Thoracic aorta (tissue), 2 donors: ENCODE measurements around the gene HDDC2. TPM values are rescaled to one million over a fixed set of nuclear protein-coding genes. Genes with fewer than 3 reads are reported as not detected.

Experiments
- ATAC-seq: fragments of 150-250 bp; one replicate; pipeline ENCODE4 v1.8.0; 2017; ENCODE audit warnings: low read depth; ENCODE audit not compliant: insufficient number of reproducible peaks, low FRiP score
- DNase-seq: peaks from one replicate; pipeline ENCODE4 v3.0.0-alpha.2; 2020; ENCODE audit warnings: low spot score
- H3K27ac ChIP-seq, 2 donors: fragments of 200-600 bp; sonication (generic); 1 replicate in 1 of 2; 2 replicates in 1 of 2; pipeline ENCODE4 v1.5.1; 2016; ENCODE audit warnings: mild to moderate bottlenecking in 2 of 2, moderate library complexity in 2 of 2
- H3K27me3 ChIP-seq: fragments of 200-600 bp; sonication (generic); replicated peaks from 2 replicates; pipeline ENCODE4 v1.6.0; 2016; ENCODE audit warnings: mild to moderate bottlenecking; ENCODE audit not compliant: insufficient read depth
- H3K36me3 ChIP-seq: fragments of 200-600 bp; sonication (generic); one replicate; pipeline ENCODE4 v1.5.1; 2016
- H3K4me1 ChIP-seq, 2 donors: fragments of 200-600 bp; sonication (generic); 1 replicate in 1 of 2; 2 replicates in 1 of 2; pipeline versions ENCODE4 v1.5.1 to v1.6.0; 2016; ENCODE audit warnings: low read depth in 2 of 2, mild to moderate bottlenecking in 1 of 2; ENCODE audit not compliant: control insufficient read depth in 1 of 2
- H3K4me3 ChIP-seq: fragments of 200-600 bp; sonication (generic); 2 replicates; pipeline ENCODE4 v1.5.1; 2016; ENCODE audit warnings: mild to moderate bottlenecking
- H3K9me3 ChIP-seq: fragments of 200-600 bp; sonication (generic); 2 replicates; pipeline ENCODE4 v1.5.1; 2016
- total RNA-seq, 2 donors: library from RNA; depleted of rRNA; stranded (reverse); fragments of >200 nt; gene quantifications; one replicate each; pipeline versions ENCODE4 v1.1.0 to v1.2.3, GENCODE V29; 2016
- TF ChIP-seq, protein P1 (sequence below): fragments of 200-600 bp; sonication (generic); IDR thresholded peaks from one replicate; pipeline ENCODE4 v1.5.1; 2019; ENCODE audit warnings: antibody characterized with exemption

Gene HDDC2
- total RNA-seq, 2 donors from 2014 or later = 39.9 TPM

DNA sequence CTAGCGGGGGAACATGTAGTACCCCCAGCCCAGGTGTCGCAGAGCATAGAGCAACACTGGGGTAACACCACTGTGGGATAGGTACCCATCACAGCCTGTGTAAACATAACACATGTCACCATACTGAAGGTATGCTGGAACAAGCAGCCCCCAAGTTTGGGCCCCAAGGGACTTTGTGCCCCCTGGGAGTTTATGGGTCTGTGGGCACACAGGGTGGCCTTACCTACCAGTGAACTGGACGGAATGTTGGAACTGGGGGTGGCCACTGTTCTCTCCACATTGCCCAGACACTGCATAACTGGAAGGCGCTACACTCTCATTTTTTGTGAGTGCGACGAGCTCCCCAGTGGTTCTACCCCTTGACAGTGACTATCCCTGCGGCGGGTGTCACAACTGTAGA lies 28.5 kb downstream of the HDDC2 start:
- no peak for DNase-seq
- Histone ChIP-seq H3K4me3 (no peak overlapping the region), H3K27me3 (no peaks in the 10 kb centered on the region), H3K4me1 (peaks cover 5 to 9% of the 10 kb centered on the region in 2 donors), H3K9me3 (no peaks in the 10 kb centered on the region), H3K36me3 (peaks cover 32% of the 10 kb centered on the region), H3K27ac (no peak overlapping the region)
- TF ChIP-seq, protein P1, sequence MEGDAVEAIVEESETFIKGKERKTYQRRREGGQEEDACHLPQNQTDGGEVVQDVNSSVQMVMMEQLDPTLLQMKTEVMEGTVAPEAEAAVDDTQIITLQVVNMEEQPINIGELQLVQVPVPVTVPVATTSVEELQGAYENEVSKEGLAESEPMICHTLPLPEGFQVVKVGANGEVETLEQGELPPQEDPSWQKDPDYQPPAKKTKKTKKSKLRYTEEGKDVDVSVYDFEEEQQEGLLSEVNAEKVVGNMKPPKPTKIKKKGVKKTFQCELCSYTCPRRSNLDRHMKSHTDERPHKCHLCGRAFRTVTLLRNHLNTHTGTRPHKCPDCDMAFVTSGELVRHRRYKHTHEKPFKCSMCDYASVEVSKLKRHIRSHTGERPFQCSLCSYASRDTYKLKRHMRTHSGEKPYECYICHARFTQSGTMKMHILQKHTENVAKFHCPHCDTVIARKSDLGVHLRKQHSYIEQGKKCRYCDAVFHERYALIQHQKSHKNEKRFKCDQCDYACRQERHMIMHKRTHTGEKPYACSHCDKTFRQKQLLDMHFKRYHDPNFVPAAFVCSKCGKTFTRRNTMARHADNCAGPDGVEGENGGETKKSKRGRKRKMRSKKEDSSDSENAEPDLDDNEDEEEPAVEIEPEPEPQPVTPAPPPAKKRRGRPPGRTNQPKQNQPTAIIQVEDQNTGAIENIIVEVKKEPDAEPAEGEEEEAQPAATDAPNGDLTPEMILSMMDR = no peak
- no peak for ATAC-seq

DNA sequence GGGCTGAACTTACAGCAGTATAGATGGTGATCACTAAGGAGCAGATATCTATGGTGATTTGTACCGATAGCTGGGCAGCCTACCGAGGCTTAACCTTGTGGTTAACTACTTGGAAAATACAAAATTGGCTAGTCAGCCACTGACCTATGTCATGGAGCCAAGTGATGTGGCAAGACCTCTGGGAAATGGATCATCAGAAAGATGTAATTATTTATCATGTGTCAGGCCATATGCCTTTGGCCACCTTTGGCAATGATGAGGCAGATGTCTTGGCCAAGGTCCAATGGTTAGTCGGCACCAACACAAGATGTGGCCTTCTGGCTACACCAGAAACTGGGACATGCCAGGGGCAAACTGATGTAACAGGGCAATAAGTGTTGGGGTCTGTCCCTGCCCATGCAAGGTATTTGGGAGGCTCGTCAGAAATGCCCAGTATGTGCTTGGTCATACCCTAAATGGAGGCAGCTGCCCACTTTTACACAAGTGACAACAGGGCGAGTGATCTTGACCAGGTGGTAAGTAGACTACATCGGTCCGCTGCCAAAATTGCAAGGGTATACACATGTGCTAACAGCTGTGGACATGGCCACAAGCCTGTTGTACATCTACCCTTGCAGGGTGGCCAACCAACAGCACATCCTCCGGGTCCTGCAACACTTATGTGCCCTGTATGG lies 30.1 kb downstream of the HDDC2 start:
- ATAC-seq = no peak
- peaks cover 29% of the 10 kb centered on the region for H3K36me3 ChIP-seq

DNA sequence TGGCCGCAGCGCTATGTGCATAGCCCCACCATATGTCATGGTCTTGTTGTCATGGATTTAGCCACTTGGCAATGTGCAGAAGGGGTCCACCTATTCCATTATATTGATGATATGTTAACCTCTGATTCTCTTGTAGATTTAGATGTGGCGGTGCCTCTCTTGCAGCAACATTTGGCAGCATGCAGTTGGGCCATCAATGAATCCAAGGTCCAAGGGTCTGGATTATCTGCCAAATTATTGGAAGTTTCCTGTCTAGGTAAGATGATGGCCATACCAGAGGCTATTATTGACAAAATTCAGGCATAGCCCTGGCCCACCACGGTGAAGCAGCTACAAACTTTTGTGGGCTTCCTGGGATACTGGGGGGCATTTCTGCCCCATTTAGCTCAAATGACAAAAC lies 31.4 kb downstream of the HDDC2 start:
- H3K9me3 ChIP-seq = no peaks in the 10 kb centered on the region
- DNase-seq (no peak), ATAC-seq (no peak)
- TF ChIP-seq, protein P1 = no peak
- H3K27ac ChIP-seq = no peak overlapping the region
- no peaks in the 10 kb centered on the region for H3K27me3 ChIP-seq
- H3K4me1 ChIP-seq = peaks cover 5 to 9% of the 10 kb centered on the region in 2 donors
- H3K36me3 ChIP-seq = peaks cover 22% of the 10 kb centered on the region
- no peak overlapping the region for H3K4me3 ChIP-seq

More for the DNA sequence above, 30.1 kb downstream of the HDDC2 start:
- H3K4me1 ChIP-seq = peaks cover 5 to 9% of the 10 kb centered on the region in 2 donors
- DNase-seq = no peak
- no peaks in the 10 kb centered on the region for H3K9me3 ChIP-seq
- no peak overlapping the region for H3K27ac ChIP-seq
- no peak overlapping the region for H3K4me3 ChIP-seq
- TF ChIP-seq, protein P1 = no peak
- no peaks in the 10 kb centered on the region for H3K27me3 ChIP-seq

DNA sequence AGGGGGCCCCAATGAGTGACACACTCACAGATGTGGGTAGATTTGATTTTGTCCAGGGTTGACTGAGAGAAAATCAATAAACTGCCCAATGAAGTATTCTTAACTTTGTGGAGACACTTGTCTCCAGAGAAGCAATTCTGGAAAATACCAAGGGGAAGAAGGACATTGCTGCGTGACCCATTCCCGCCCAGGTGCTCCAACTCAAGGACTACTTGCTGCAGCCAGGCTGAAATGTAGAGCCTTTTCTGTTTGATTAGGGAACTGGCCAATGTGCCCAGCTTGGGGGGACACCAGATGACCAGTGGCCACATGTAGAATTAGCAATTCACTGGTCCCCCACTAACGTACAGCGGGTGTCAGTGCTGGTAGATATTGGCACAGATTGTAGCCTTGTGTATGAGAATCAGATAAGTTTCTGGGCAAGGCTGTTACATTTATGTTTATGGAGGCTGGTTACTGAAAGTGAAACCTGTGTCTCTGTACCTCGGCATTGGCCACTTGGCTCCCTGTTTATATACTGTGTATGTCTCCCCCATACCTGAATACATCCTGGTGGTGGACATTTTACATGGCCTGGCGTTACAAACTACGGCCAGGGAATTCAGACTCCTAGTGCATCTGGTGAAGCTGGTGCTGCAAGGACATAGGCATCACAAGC lies 32.3 kb downstream of the HDDC2 start:
- H3K9me3 ChIP-seq = no peaks in the 10 kb centered on the region
- no peak for ATAC-seq
- H3K27ac ChIP-seq = no peak overlapping the region
- H3K27me3 ChIP-seq = no peaks in the 10 kb centered on the region
- TF ChIP-seq, protein P1 = no peak
- peaks cover 5 to 9% of the 10 kb centered on the region in 2 donors for H3K4me1 ChIP-seq
- peaks cover 20% of the 10 kb centered on the region for H3K36me3 ChIP-seq
- H3K4me3 ChIP-seq = no peak overlapping the region
- DNase-seq = no peak

DNA sequence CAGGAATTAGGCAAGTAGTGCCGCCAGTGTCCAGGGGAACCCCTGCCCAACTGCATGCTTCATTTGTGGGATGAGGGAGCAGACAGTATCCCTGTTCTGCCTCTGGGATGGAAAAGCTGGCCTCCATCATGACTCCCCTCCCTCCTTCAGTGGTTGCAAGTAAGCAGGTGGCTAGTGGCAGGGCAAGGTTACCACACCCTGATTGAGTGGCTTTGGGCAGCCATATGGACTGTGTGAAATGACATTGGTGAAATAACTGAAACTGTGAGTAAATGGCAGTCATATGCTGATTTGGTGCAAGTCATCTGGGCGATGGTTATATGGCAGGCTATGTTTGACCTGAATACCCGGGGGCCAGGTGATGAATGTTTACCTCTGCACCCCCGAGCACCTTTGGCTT lies 33.0 kb downstream of the HDDC2 start:
- DNase-seq (no peak), ATAC-seq (no peak)
- H3K4me3 ChIP-seq = no peak overlapping the region
- H3K27me3 ChIP-seq = no peaks in the 10 kb centered on the region
- TF ChIP-seq, protein P1 = no peak
- no peaks in the 10 kb centered on the region for H3K9me3 ChIP-seq
- H3K4me1 ChIP-seq = peaks cover 4 to 6% of the 10 kb centered on the region in 2 donors
- H3K27ac ChIP-seq = no peak overlapping the region
- H3K36me3 ChIP-seq = peaks cover 18% of the 10 kb centered on the region
